K562 (cell line): ENCODE data around the gene SPTA1. TPM values are rescaled to one million over a fixed set of nuclear protein-coding genes. Genes with fewer than 3 reads are reported as not detected.

Experiments used
- DMBX1 ChIP-seq: fragments of 250-450 bp; sonication (Bioruptor Pico); IDR thresholded peaks from 2 replicates; pipeline ENCODE4 v1.8.0; 2022; ENCODE audit warnings: inconsistent platforms, mild to moderate bottlenecking, moderate library complexity, borderline replicate concordance
- ERF ChIP-seq: fragments of 450-650 bp; formaldehyde crosslinking; IDR thresholded peaks from 2 replicates; pipeline ENCODE4 v1.4.0; 2020; ENCODE audit warnings: mild to moderate bottlenecking, mixed read lengths
- JUND ChIP-seq, 2 experiments: IDR thresholded peaks; 2 replicates in 1 of 2; 3 replicates in 1 of 2; pipeline ENCODE4 v1.6.1; 2011; ENCODE audit warnings: borderline replicate concordance in 2 of 2, low read depth in 2 of 2, low read length in 2 of 2, improper control_type of control experiment in 1 of 2, missing biosample characterization in 1 of 2, missing genetic modification characterization in 1 of 2, missing genetic modification reagents in 1 of 2
- LEF1 ChIP-seq: fragments of 450-650 bp; IDR thresholded peaks from 2 replicates; pipeline ENCODE4 v1.6.1; 2016; ENCODE audit warnings: mild to moderate bottlenecking
- NONO ChIP-seq, 2 experiments: fragments of 200-400 bp in 1 of 2; fragments of 450-650 bp in 1 of 2; formaldehyde crosslinking in 1 of 2; IDR thresholded peaks; 2 replicates each; pipeline ENCODE4 v1.6.1; 2017; ENCODE audit warnings: low read depth in 2 of 2, mild to moderate bottlenecking in 2 of 2, moderate library complexity in 2 of 2, low read length in 1 of 2
- PRPF4 ChIP-seq: fragments of 200-400 bp; formaldehyde crosslinking; IDR thresholded peaks from one replicate; pipeline ENCODE4 v1.6.1; 2017; ENCODE audit warnings: low read length, low read depth, mild to moderate bottlenecking; ENCODE audit not compliant: insufficient read depth, poor library complexity, severe bottlenecking
- RBM39 ChIP-seq: fragments of 200-400 bp; formaldehyde crosslinking; optimal IDR thresholded peaks from 2 replicates; pipeline ENCODE3; 2018; ENCODE audit warnings: low read depth, low read length
- RCOR1 ChIP-seq, 2 experiments: IDR thresholded peaks; 2 replicates each; pipeline ENCODE4 v1.6.1; 2012; ENCODE audit warnings: low read depth in 2 of 2, low read length in 2 of 2, borderline replicate concordance in 1 of 2, improper control_type of control experiment in 1 of 2
- SMC3 ChIP-seq: conservative IDR thresholded peaks from 2 replicates; pipeline ENCODE4 v1.6.1; 2011; ENCODE audit warnings: low read depth, low read length, improper control_type of control experiment; ENCODE audit not compliant: insufficient read depth
- STAT5A ChIP-seq: IDR thresholded peaks from 2 replicates; pipeline ENCODE4 v1.6.1; 2012; ENCODE audit warnings: low read length, inconsistent platforms, borderline replicate concordance
- TAL1 ChIP-seq: fragments of 450-650 bp; IDR thresholded peaks from 2 replicates; pipeline ENCODE4 v1.6.1; 2016; ENCODE audit warnings: mild to moderate bottlenecking
- TEAD1 ChIP-seq, 2 experiments: fragments of 450-650 bp in 1 of 2; sonication (generic) in 1 of 2; formaldehyde crosslinking; IDR thresholded peaks; 2 replicates each; pipeline versions ENCODE4 v1.4.0 to v1.8.0; 2020 to 2022; ENCODE audit warnings: mild to moderate bottlenecking in 2 of 2, missing genetic modification reagents in 1 of 2
- ZNF384 ChIP-seq: IDR thresholded peaks from 2 replicates; pipeline ENCODE4 v1.6.1; 2012; ENCODE audit warnings: low read depth, low read length, improper control_type of control experiment
- ZNF41 ChIP-seq: fragments of 250-450 bp; sonication (Bioruptor Pico); conservative IDR thresholded peaks from 2 replicates; pipeline ENCODE4 v1.4.0; 2020; ENCODE audit warnings: mild to moderate bottlenecking
- ZNF740 ChIP-seq, 3 experiments: fragments of 200-800 bp in 1 of 3; sonication (Bioruptor generic) in 1 of 3; sonication (generic) in 1 of 3; formaldehyde crosslinking in 1 of 3; IDR thresholded peaks; 2 replicates each; pipeline versions ENCODE4 v1.6.1 to v1.8.0; 2016 to 2022; ENCODE audit warnings: mild to moderate bottlenecking in 2 of 3, missing compliant biosample characterization in 2 of 3, missing genetic modification characterization in 2 of 3, missing genetic modification reagents in 1 of 3
- polyA plus RNA-seq, 8 experiments: library from polyadenylated mRNA; depleted of rRNA in 4 of 8; stranded (reverse) in 5 of 8; unstranded in 3 of 8; fragments of >200 nt; fragmentation: Nextera tagmentation in 2 of 8; fragmentation: Illumina TruSeq in 1 of 8; extraction: Ambion mirVana in 2 of 8; extraction: Trizol in 1 of 8; gene quantifications; 2 replicates each; pipeline versions ENCODE4 v1.2.1 to v1.2.3, GENCODE V29; 2011 to 2014; ENCODE audit warnings: inconsistent platforms in 1 of 8, missing spikeins in 1 of 8
- total RNA-seq, 7 experiments: library from RNA; depleted of rRNA in 6 of 7; stranded (reverse); fragments of >200 nt in 6 of 7; fragmentation: Illumina TruSeq in 2 of 7; extraction: Trizol in 2 of 7; gene quantifications; 2 replicates each; pipeline versions ENCODE4 v1.2.1 to v1.2.3, GENCODE V29; 2011 to 2021; ENCODE audit warnings: low replicate concordance in 1 of 7
- TF ChIP-seq, protein P1 (sequence below): sonication (generic); formaldehyde crosslinking; IDR thresholded peaks from 2 replicates; pipeline ENCODE4 v1.8.0; 2022; ENCODE audit warnings: mild to moderate bottlenecking, missing genetic modification reagents
- TF ChIP-seq, protein P2 (sequence below): fragments of 450-650 bp; IDR thresholded peaks from 2 replicates; pipeline ENCODE4 v1.7.0; 2016; ENCODE audit warnings: borderline replicate concordance
- TF ChIP-seq, protein P3 (sequence below), 2 experiments: fragments of 250-450 bp in 1 of 2; fragments of 450-650 bp in 1 of 2; sonication (Bioruptor Pico) in 1 of 2; IDR thresholded peaks; 2 replicates each; pipeline versions ENCODE4 v1.6.1 to v1.8.0; 2016 to 2021; ENCODE audit warnings: mild to moderate bottlenecking in 2 of 2, moderate library complexity in 2 of 2, missing compliant biosample characterization in 1 of 2, missing genetic modification characterization in 1 of 2

The SPTA1 gene
- total and polyA plus RNA-seq, 9 of the 15 experiments (the other 6 are each of a cell fraction or from before 2014, with no cell fraction given): 11.0 to 62.1 (median 45.9) TPM

DNA sequence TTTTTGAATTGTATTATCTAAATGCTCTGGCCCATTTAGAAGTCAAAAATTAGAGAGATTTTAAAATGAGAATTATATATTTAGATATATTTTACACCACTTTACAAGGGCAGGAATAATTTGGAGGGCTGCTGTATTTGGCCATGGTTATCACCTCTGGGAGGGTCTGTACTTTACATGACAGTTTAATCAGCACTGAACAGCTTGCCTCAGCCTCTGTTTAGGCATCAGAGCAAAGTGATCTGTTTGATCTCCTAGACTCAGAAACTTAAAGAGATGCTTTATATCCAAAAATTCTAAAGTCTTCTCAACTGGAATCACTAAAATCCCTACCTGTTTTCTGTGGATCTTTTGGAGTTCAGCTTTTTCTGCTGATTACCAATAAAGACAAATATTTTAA lies 5.4 kb upstream of the SPTA1 start (continued):
- TF ChIP-seq, protein P1, sequence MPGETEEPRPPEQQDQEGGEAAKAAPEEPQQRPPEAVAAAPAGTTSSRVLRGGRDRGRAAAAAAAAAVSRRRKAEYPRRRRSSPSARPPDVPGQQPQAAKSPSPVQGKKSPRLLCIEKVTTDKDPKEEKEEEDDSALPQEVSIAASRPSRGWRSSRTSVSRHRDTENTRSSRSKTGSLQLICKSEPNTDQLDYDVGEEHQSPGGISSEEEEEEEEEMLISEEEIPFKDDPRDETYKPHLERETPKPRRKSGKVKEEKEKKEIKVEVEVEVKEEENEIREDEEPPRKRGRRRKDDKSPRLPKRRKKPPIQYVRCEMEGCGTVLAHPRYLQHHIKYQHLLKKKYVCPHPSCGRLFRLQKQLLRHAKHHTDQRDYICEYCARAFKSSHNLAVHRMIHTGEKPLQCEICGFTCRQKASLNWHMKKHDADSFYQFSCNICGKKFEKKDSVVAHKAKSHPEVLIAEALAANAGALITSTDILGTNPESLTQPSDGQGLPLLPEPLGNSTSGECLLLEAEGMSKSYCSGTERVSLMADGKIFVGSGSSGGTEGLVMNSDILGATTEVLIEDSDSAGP (CRISPR knock-in tag): no peak
- no peak for TF ChIP-seq ZNF384
- no peak for TF ChIP-seq RBM39
- peak in 1 of 2 experiments; percentile 28; a peak in 1 of 4 replicates for TF ChIP-seq RCOR1 (IDR thresholded peaks at IDR 0.05; ENCODE audit: borderline replicate concordance in 1 of 2, low read depth in 2 of 2, low read length in 2 of 2)
- TF ChIP-seq DMBX1 (CRISPR knock-in tag): no peak
- TF ChIP-seq SMC3: no peak
- no peak for TF ChIP-seq PRPF4
- TF ChIP-seq ERF (CRISPR knock-in tag): no peak
- no peak for TF ChIP-seq ZNF41 (CRISPR knock-in tag)
- TF ChIP-seq STAT5A: peak; percentile 49; the same call in 1 of the 2 replicates
- peak; percentile 77 for TF ChIP-seq TAL1
- TF ChIP-seq LEF1: peak; percentile 63; the same call in 1 of the 2 replicates
- 0 out of 2 replicates have a peak, but pooled peaks have one; percentile 35 for TF ChIP-seq JUND (IDR thresholded peaks at IDR 0.05; ENCODE audit: borderline replicate concordance, low read depth, low read length)
- TF ChIP-seq JUND (tag; IDR thresholded peaks at IDR 0.05; ENCODE audit: borderline replicate concordance, low read depth, low read length): no peak
- TF ChIP-seq NONO (IDR thresholded peaks at IDR 0.05; ENCODE audit: low read depth in 2 of 2, low read length in 1 of 2): no peak
- TF ChIP-seq TEAD1 (CRISPR knock-in tag; IDR thresholded peaks at IDR 0.05): no peak
- no peak for TF ChIP-seq ZNF740 (CRISPR knock-in tag; IDR thresholded peaks at IDR 0.05)
- no peak for TF ChIP-seq ZNF740 (tag; IDR thresholded peaks at IDR 0.05)
- TF ChIP-seq, protein P2, sequence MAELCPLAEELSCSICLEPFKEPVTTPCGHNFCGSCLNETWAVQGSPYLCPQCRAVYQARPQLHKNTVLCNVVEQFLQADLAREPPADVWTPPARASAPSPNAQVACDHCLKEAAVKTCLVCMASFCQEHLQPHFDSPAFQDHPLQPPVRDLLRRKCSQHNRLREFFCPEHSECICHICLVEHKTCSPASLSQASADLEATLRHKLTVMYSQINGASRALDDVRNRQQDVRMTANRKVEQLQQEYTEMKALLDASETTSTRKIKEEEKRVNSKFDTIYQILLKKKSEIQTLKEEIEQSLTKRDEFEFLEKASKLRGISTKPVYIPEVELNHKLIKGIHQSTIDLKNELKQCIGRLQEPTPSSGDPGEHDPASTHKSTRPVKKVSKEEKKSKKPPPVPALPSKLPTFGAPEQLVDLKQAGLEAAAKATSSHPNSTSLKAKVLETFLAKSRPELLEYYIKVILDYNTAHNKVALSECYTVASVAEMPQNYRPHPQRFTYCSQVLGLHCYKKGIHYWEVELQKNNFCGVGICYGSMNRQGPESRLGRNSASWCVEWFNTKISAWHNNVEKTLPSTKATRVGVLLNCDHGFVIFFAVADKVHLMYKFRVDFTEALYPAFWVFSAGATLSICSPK: no peak
- TF ChIP-seq, protein P3, sequence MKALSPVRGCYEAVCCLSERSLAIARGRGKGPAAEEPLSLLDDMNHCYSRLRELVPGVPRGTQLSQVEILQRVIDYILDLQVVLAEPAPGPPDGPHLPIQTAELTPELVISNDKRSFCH (CRISPR knock-in tag; IDR thresholded peaks at IDR 0.05): no peak
- TF ChIP-seq, protein P3 (tag; IDR thresholded peaks at IDR 0.05): no peak
- TF ChIP-seq, all 486 proteins: peak for 26
